ENCODE data around the gene FAM193A.

The FAM193A gene

DNA sequence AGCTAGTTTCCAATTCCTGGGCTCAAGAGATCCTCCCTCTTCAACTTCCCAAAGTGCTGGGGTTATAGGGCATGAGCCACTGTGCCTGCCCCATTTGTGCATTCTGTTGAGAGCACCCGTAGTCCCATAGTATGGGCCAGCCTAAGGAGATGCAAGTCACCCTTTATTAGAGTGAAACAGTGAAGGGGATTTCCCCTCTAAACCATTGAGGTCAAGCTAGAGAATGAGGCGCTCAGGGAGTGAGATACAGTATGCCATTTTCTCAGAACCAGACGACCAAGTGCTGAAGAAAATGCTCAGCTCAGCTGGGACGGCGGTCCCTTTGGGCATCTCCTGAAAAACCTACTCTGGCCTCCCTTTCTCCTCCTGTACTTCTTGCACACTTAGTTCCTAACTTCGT is 48.8 kb upstream of the FAM193A start:
- Histone ChIP-seq H3K9ac (ENCODE audit: low read length) (no peak overlapping the region), H3K27ac (ENCODE audit: low read depth, low read length, poor library complexity, severe bottlenecking) (no peak overlapping the region), H3F3A (ENCODE audit: insufficient read depth, low read length) (no peaks in the 10 kb centered on the region), H2AFZ (ENCODE audit: low read length) (no peak overlapping the region), H3K27me3 (ENCODE audit: insufficient read depth, low read length) (no peaks in the 10 kb centered on the region), H3K4me2 (ENCODE audit: low read length) (no peak overlapping the region), H4K20me1 (ENCODE audit: insufficient read depth, low read length) (no peaks in the 10 kb centered on the region), H3K4me3 (ENCODE audit: low read depth, low read length, poor library complexity, severe bottlenecking) (no peak overlapping the region), H3K79me2 (ENCODE audit: insufficient read depth, low read length) (peaks cover 63% of the 10 kb centered on the region), H3K36me3 (ENCODE audit: insufficient read depth, low read length) (peaks cover 31% of the 10 kb centered on the region), H3K9me2 (ENCODE audit: low read depth, low read length) (no peaks in the 10 kb centered on the region), H3K9me3 (ENCODE audit: low read length) (no peaks in the 10 kb centered on the region), H3K4me1 (ENCODE audit: insufficient read depth, low read length, severe bottlenecking) (peaks cover 40% of the 10 kb centered on the region)
- TF ChIP-seq EZH2 (IDR thresholded peaks at IDR 0.05; ENCODE audit: borderline replicate concordance, low read length): no peak
- TF ChIP-seq, protein P1, sequence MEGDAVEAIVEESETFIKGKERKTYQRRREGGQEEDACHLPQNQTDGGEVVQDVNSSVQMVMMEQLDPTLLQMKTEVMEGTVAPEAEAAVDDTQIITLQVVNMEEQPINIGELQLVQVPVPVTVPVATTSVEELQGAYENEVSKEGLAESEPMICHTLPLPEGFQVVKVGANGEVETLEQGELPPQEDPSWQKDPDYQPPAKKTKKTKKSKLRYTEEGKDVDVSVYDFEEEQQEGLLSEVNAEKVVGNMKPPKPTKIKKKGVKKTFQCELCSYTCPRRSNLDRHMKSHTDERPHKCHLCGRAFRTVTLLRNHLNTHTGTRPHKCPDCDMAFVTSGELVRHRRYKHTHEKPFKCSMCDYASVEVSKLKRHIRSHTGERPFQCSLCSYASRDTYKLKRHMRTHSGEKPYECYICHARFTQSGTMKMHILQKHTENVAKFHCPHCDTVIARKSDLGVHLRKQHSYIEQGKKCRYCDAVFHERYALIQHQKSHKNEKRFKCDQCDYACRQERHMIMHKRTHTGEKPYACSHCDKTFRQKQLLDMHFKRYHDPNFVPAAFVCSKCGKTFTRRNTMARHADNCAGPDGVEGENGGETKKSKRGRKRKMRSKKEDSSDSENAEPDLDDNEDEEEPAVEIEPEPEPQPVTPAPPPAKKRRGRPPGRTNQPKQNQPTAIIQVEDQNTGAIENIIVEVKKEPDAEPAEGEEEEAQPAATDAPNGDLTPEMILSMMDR (IDR thresholded peaks at IDR 0.05; ENCODE audit: low read length): no peak

DNA sequence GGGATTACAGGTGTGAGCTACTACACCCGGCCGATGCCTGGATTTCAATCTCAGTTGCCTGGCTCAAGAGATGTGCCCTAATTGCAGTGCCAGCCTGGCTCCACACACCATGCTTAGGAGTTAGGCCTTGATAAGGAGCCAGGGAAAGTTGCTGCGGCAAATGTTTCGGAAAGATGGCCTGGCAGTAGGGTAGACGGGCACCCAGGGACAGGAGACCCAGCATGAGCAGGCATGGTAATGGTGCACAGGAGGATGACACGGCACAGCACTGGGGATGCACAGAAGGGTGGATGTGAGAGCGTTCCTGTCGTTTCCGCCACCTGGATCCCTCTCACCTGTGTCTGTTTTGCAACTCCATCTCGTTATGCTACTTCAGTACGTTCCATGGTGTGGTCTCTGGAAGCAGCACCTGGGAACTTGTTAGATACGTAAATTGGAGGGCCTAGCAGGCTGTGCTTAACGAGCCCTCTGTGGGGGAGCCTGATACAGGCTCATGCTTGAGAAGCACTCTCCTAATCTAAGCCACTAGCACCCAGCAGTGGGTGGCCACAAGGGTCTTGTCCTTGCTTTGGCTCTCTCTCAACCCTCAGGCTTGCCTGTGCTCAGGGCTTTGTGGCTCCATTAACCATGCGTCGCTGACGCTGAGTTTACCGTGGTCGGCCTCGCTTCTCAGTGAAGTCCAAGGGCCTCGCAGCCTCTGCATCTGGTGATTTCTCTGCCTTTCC is 47.2 kb upstream of the FAM193A start:
- peaks cover 49% of the 10 kb centered on the region for H3K79me2 ChIP-seq (ENCODE audit: insufficient read depth, low read length)
- no peaks in the 10 kb centered on the region for H4K20me1 ChIP-seq (ENCODE audit: insufficient read depth, low read length)
- no peak overlapping the region for H3K4me2 ChIP-seq (ENCODE audit: low read length)
- no peaks in the 10 kb centered on the region for H3K27me3 ChIP-seq (ENCODE audit: insufficient read depth, low read length)
- H3K9me3 ChIP-seq (ENCODE audit: low read length): no peaks in the 10 kb centered on the region
- TF ChIP-seq, protein P1 (IDR thresholded peaks at IDR 0.05; ENCODE audit: low read length): no peak
- TF ChIP-seq EZH2 (IDR thresholded peaks at IDR 0.05; ENCODE audit: borderline replicate concordance, low read length): no peak
- H3K4me1 ChIP-seq (ENCODE audit: insufficient read depth, low read length, severe bottlenecking): peaks cover 30% of the 10 kb centered on the region
- H3K27ac ChIP-seq (ENCODE audit: low read depth, low read length, poor library complexity, severe bottlenecking): no peak overlapping the region
- H3F3A ChIP-seq (ENCODE audit: insufficient read depth, low read length): no peaks in the 10 kb centered on the region
- no peak overlapping the region for H3K4me3 ChIP-seq (ENCODE audit: low read depth, low read length, poor library complexity, severe bottlenecking)
- H3K9ac ChIP-seq (ENCODE audit: low read length): no peak overlapping the region
- H3K36me3 ChIP-seq (ENCODE audit: insufficient read depth, low read length): peaks cover 44% of the 10 kb centered on the region
- no peaks in the 10 kb centered on the region for H3K9me2 ChIP-seq (ENCODE audit: low read depth, low read length)
- no peak overlapping the region for H2AFZ ChIP-seq (ENCODE audit: low read length)

DNA sequence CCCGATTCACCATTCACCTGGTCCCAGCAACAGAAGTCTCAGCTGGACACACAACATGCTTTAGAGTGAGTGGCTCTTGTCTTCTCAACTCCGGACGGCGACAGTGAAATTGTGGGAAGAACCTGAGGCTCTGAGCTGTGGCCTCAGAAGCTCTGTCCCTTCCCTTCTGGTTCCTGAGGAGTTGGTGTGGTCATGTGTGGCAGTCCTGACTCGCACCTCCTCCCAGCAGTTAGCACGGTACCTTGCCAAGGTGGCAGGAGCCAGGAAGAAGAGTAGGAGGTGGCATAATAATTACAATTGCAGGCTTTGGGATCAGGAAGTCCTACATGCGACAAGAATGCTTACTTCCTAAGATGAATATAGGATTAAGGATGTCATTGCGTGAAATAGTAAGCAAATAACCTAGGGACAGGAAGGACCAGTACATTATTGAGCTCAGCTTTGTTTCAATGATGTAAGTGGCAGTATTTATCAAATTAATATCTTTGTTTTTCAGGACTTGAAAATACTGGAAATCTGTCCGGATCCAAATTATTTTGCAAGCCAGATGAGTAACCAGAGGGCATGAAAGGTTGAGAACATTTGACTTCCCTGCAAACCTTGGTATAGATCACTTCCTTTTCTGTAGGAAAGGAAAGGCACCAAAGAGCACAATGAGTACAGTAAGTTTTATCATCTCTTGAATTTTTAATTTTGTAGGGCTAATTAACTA is 46.5 kb upstream of the FAM193A start:
- Histone ChIP-seq H3K36me3 (ENCODE audit: insufficient read depth, low read length) (peaks cover 44% of the 10 kb centered on the region), H3K79me2 (ENCODE audit: insufficient read depth, low read length) (peaks cover 41% of the 10 kb centered on the region), H3F3A (ENCODE audit: insufficient read depth, low read length) (no peaks in the 10 kb centered on the region), H3K9ac (ENCODE audit: low read length) (no peak overlapping the region), H2AFZ (ENCODE audit: low read length) (no peak overlapping the region), H3K4me1 (ENCODE audit: insufficient read depth, low read length, severe bottlenecking) (peaks cover 22% of the 10 kb centered on the region), H3K27ac (ENCODE audit: low read depth, low read length, poor library complexity, severe bottlenecking) (no peak overlapping the region), H3K27me3 (ENCODE audit: insufficient read depth, low read length) (no peaks in the 10 kb centered on the region), H4K20me1 (ENCODE audit: insufficient read depth, low read length) (no peaks in the 10 kb centered on the region), H3K9me3 (ENCODE audit: low read length) (no peaks in the 10 kb centered on the region), H3K4me2 (ENCODE audit: low read length) (no peak overlapping the region), H3K9me2 (ENCODE audit: low read depth, low read length) (no peaks in the 10 kb centered on the region), H3K4me3 (ENCODE audit: low read depth, low read length, poor library complexity, severe bottlenecking) (no peak overlapping the region)
- TF ChIP-seq EZH2 (IDR thresholded peaks at IDR 0.05; ENCODE audit: borderline replicate concordance, low read length): no peak
- TF ChIP-seq, protein P1 (IDR thresholded peaks at IDR 0.05; ENCODE audit: low read length): no peak

All from OCI-LY1 (cell line).